Calu3 (cell line): ENCODE data around the gene IPO11. TPM values are rescaled to one million over a fixed set of nuclear protein-coding genes. Genes with fewer than 3 reads are reported as not detected.

Experiments
- BruUV-seq: library from RNA; stranded (reverse); fragments of 400-500 nt; replicated peaks from 2 replicates; lab custom pipeline; 2021; lab: Mats Ljungman, UMichigan
- CTCF ChIA-PET: fragments of 300-600 bp; sonication (Branson Sonifier 250); formaldehyde crosslinking; loops from one replicate; lab custom pipeline; 2022; ENCODE audit warnings: antibody characterized with exemption; lab: Charles Lee
- DNase-seq: peaks from one replicate; pipeline ENCODE4 v3.0.0; 2022
- H3K27ac Mint-ChIP-seq: one replicate; pipeline ENCODE4 v1.8.0; 2022; ENCODE audit warnings: mixed read lengths; ENCODE audit not compliant: unreplicated experiment
- H3K27me3 Mint-ChIP-seq: one replicate; pipeline ENCODE4 v1.8.0; 2022; ENCODE audit warnings: mixed read lengths; ENCODE audit not compliant: unreplicated experiment
- H3K36me3 Mint-ChIP-seq: one replicate; pipeline ENCODE4 v1.8.0; 2022; ENCODE audit warnings: mild to moderate bottlenecking, moderate library complexity, mixed read lengths; ENCODE audit not compliant: insufficient read depth, unreplicated experiment
- H3K4me1 Mint-ChIP-seq: one replicate; pipeline ENCODE4 v1.8.0; 2022; ENCODE audit warnings: mild to moderate bottlenecking, low read depth, mixed read lengths; ENCODE audit not compliant: unreplicated experiment
- H3K4me3 Mint-ChIP-seq: one replicate; pipeline ENCODE4 v1.8.0; 2022; ENCODE audit warnings: mild to moderate bottlenecking, low read depth, moderate library complexity, mixed read lengths; ENCODE audit not compliant: unreplicated experiment
- H3K9me3 Mint-ChIP-seq: one replicate; pipeline ENCODE4 v1.8.0; 2022; ENCODE audit warnings: low read depth, mixed read lengths; ENCODE audit not compliant: unreplicated experiment
- CTCF ChIP-seq: fragments of 200-600 bp; IDR thresholded peaks from one replicate; pipeline ENCODE4 v1.8.0; 2022; ENCODE audit warnings: antibody characterized with exemption; ENCODE audit not compliant: unreplicated experiment
- intact Hi-C: fragments of 100-400 bp; cut with micrococcal nuclease; formaldehyde crosslinking; loops from one replicate; pipeline ENCODE4 v1.10.0; 2022; ENCODE audit not compliant: unreplicated experiment
- total RNA-seq: library from RNA; stranded (reverse); gene quantifications from 2 replicates; pipeline ENCODE4 v1.2.3, GENCODE V29; 2022

Gene IPO11
- total RNA-seq, 1 experiment from 2014 or later, result 47.3 TPM

- no peaks in the 10 kb centered on the region for H3K36me3 Mint-ChIP-seq
- CTCF ChIA-PET, result interaction anchor here (0.5 to 0.6 kb wide), 2 partner anchors 30 to 200 kb away, joined by 3 read pairs; no protein-coding TSS in a partner anchor
- TF ChIP-seq CTCF, result no peak
- H3K4me3 Mint-ChIP-seq, result no peak overlapping the region
- H3K27ac Mint-ChIP-seq, result no peak overlapping the region
- DNase-seq, result no peak
- BruUV-seq, result no TSS peak
- no peaks in the 10 kb centered on the region for H3K4me1 Mint-ChIP-seq
- no peaks in the 10 kb centered on the region for H3K27me3 Mint-ChIP-seq
- intact Hi-C loops, result no loop called here
- H3K9me3 Mint-ChIP-seq, result no peaks in the 10 kb centered on the region
These were observed 65.2 kb downstream of the IPO11 start for GRCh38 chr5:62477801-62478200.

- Mint-ChIP-seq H3K4me3 (no peak overlapping the region), H3K27me3 (no peaks in the 10 kb centered on the region), H3K27ac (no peak overlapping the region), H3K36me3 (no peaks in the 10 kb centered on the region), H3K4me1 (no peaks in the 10 kb centered on the region), H3K9me3 (no peaks in the 10 kb centered on the region)
- no peak for DNase-seq
- CTCF ChIA-PET, result no interaction called here
- no peak for TF ChIP-seq CTCF
- no TSS peak for BruUV-seq
- intact Hi-C loops, result no loop called here
These were observed 71.0 kb downstream of the IPO11 start for GRCh38 chr5:62483556-62483955.

GRCh38 chr5:62486672-62487071 is 74.1 kb downstream of the IPO11 start:
- no TSS peak for BruUV-seq
- peaks cover 4% of the 10 kb centered on the region for H3K36me3 Mint-ChIP-seq
- DNase-seq, result no peak
- no peaks in the 10 kb centered on the region for H3K9me3 Mint-ChIP-seq
- no peaks in the 10 kb centered on the region for H3K4me1 Mint-ChIP-seq
- H3K27ac Mint-ChIP-seq, result no peak overlapping the region
- no peaks in the 10 kb centered on the region for H3K27me3 Mint-ChIP-seq
- intact Hi-C loops, result no loop called here
- no peak for TF ChIP-seq CTCF
- CTCF ChIA-PET, result no interaction called here
- no peak overlapping the region for H3K4me3 Mint-ChIP-seq

- Mint-ChIP-seq H3K27me3 (no peaks in the 10 kb centered on the region), H3K4me3 (no peak overlapping the region), H3K4me1 (no peaks in the 10 kb centered on the region), H3K9me3 (no peaks in the 10 kb centered on the region), H3K36me3 (peaks cover 4% of the 10 kb centered on the region), H3K27ac (no peak overlapping the region)
- DNase-seq, result no peak
- CTCF ChIA-PET, result no interaction called here
- intact Hi-C loops, result no loop called here
- no peak for TF ChIP-seq CTCF
- BruUV-seq, result no TSS peak
These were observed 76.0 kb downstream of the IPO11 start for GRCh38 chr5:62488531-62488930.

- CTCF ChIA-PET, result no interaction called here
- no peak overlapping the region for H3K27ac Mint-ChIP-seq
- no peaks in the 10 kb centered on the region for H3K27me3 Mint-ChIP-seq
- DNase-seq, result no peak
- no peak overlapping the region for H3K4me3 Mint-ChIP-seq
- H3K9me3 Mint-ChIP-seq, result no peaks in the 10 kb centered on the region
- no peaks in the 10 kb centered on the region for H3K4me1 Mint-ChIP-seq
- BruUV-seq, result no TSS peak
- peaks cover 4% of the 10 kb centered on the region for H3K36me3 Mint-ChIP-seq
- intact Hi-C loops, result no loop called here
- TF ChIP-seq CTCF, result no peak
These were observed 76.9 kb downstream of the IPO11 start for GRCh38 chr5:62489471-62489870.
